PC-3 (cell line): ENCODE data around the gene MYLK4.
A peak's percentile ranks its signal among the peaks of the same experiment; 100 is the strongest.

Source experiments
- EZH2phosphoT487 ChIP-seq: fragments of 300-600 bp; sonication (generic); IDR thresholded peaks from 2 replicates; pipeline ENCODE4 v1.6.1; 2018; ENCODE audit warnings: mild to moderate bottlenecking, antibody characterized with exemption, low read length, borderline replicate concordance
- TF ChIP-seq, protein P1 (sequence below): fragments of 300-600 bp; sonication (generic); conservative IDR thresholded peaks from 2 replicates; pipeline ENCODE4 v1.5.1; 2017; ENCODE audit warnings: antibody characterized with exemption, low read depth, mild to moderate bottlenecking, low read length

DNA sequence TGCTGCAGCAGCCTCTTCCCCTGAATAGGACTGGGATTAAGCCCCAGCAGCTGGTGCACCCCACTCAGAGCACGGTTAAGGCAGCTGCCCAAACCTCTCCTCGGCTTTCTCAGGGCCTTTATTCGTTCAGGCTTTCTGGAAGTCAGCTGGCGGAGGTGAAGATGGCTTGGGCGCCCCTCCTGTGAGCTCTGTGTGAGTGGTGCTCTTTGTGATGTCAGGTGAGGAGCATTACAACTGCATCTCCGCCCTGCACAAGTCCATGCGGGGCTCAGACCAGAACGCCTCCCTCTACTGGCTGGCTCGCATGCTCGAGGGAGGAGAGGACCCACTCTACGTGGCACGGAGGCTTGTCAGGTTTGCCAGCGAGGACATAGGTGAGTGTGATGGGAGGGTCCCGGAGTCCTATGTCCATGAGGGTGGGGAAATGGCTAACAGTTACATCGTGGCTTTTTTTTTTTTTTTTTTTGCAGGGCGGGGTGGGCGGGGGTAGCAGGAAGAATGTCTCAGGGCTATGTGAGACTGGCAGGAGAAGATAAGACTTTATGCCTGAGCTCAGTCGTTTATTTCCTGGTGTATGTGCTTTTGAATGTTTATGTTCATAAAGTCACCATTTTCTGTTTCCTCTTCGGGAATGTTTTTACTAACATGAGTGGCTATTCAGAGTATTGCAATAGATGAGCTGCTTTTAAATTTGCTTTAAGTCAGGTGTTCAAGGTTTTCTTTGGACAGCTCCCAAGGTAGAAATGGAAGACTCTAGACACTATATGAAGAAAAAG lies 32.7 kb upstream of the MYLK4 start:
- no peak for TF ChIP-seq EZH2phosphoT487
- TF ChIP-seq, protein P1, sequence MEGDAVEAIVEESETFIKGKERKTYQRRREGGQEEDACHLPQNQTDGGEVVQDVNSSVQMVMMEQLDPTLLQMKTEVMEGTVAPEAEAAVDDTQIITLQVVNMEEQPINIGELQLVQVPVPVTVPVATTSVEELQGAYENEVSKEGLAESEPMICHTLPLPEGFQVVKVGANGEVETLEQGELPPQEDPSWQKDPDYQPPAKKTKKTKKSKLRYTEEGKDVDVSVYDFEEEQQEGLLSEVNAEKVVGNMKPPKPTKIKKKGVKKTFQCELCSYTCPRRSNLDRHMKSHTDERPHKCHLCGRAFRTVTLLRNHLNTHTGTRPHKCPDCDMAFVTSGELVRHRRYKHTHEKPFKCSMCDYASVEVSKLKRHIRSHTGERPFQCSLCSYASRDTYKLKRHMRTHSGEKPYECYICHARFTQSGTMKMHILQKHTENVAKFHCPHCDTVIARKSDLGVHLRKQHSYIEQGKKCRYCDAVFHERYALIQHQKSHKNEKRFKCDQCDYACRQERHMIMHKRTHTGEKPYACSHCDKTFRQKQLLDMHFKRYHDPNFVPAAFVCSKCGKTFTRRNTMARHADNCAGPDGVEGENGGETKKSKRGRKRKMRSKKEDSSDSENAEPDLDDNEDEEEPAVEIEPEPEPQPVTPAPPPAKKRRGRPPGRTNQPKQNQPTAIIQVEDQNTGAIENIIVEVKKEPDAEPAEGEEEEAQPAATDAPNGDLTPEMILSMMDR = peak; percentile 21; the same call in 1 of the 2 replicates
